ENCODE measurements around the gene DHH.
"Not testable (repeated sequence)": the region's sequence is repeated elsewhere in the genome, so short reads cannot be mapped to it uniquely, and the experiment has no call there.

DHH gene

GRCh38 chr12:49094160-49094974 is at the start of gene DHH:
Gene DHH, minus strand, starts transcription at chr12:49094801. Its CDS starts 289 bp downstream, at chr12:49094512.
- no peak for DNase-seq

GRCh38 chr12:49144384-49144783 is 49.8 kb upstream of the DHH start:
- DNase-seq, result no peak

GRCh38 chr12:49138999-49139398 is 44.4 kb upstream of the DHH start:
- no peak for DNase-seq

GRCh38 chr12:49138587-49138986 is 44.0 kb upstream of the DHH start:
- DNase-seq, result no peak

GRCh38 chr12:49137476-49137875 is 42.9 kb upstream of the DHH start:
- no peak for DNase-seq

- not testable (repeated sequence) for DNase-seq
These were observed 42.4 kb upstream of the DHH start for GRCh38 chr12:49136997-49137396.

- no peak for DNase-seq
These were observed 39.0 kb upstream of the DHH start for GRCh38 chr12:49133590-49133989.

GRCh38 chr12:49133014-49133413 is 38.4 kb upstream of the DHH start:
- DNase-seq, result no peak

- peak; percentile 73 for DNase-seq
These were observed 37.4 kb upstream of the DHH start for GRCh38 chr12:49131894-49132461.

GRCh38 chr12:49131051-49131893 is 36.7 kb upstream of the DHH start, which contains the start of gene TUBA1B:
Gene TUBA1B, minus strand, starts transcription at chr12:49131395. Its CDS starts 95 bp downstream, at chr12:49131300.
- DNase-seq, result peak; percentile 91

- DNase-seq, result peak; percentile 92
These were observed 35.8 kb upstream of the DHH start for GRCh38 chr12:49130151-49131050.

GRCh38 chr12:49129332-49130150 is 34.9 kb upstream of the DHH start:
- no peak for DNase-seq

GRCh38 chr12:49127971-49128370 is 33.4 kb upstream of the DHH start:
- DNase-seq, result not testable (repeated sequence)

GRCh38 chr12:49126852-49127763 is 32.5 kb upstream of the DHH start:
- DNase-seq, result no peak

GRCh38 chr12:49121047-49121696 is 26.6 kb upstream of the DHH start:
- DNase-seq, result peak; percentile 51

GRCh38 chr12:49111206-49111605 is 16.6 kb upstream of the DHH start:
- no peak for DNase-seq

GRCh38 chr12:49110464-49111155 is 16.0 kb upstream of the DHH start, which contains the start of gene LMBR1L:
Gene LMBR1L, minus strand, starts transcription at chr12:49110847. Its CDS starts 292 bp downstream, at chr12:49110555.
- peak; percentile 99 for DNase-seq

- no peak for DNase-seq
These were observed 15.3 kb upstream of the DHH start for GRCh38 chr12:49109641-49110463.
